ENCODE results near the gene YBX3.

YBX3 gene

GRCh38 chr12:10664499-10664898, 58.6 kb downstream of the YBX3 start:
- no peak for TF ChIP-seq CTCF (conservative IDR thresholded peaks at IDR 0.05; ENCODE audit: control insufficient read depth, insufficient read depth, low read depth, low read length)
- DNase-seq (ENCODE audit: low read depth): no peak
- no peak overlapping the region for H3K4me3 ChIP-seq (ENCODE audit: control insufficient read depth, low read depth, low read length)

DNA sequence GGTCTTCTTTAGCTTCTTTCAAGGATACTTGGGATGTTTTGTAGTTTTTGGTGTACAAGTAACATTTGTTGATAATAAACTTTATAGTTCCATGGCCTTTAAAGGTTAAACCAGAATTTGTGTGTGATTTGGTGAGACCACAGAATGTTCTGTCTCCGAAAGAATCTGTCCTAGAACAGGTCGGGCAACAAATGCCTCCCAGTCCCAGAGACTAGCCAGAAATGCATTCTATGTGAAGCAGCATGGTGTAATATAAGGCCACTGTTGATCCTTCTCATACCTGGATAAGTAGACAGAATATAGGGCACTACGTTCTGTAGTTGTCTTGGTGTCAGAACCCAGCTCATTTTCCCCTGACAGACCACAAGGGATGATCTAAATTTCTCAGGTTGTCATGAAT, 59.3 kb downstream of the YBX3 start:
- no peak for TF ChIP-seq CTCF (conservative IDR thresholded peaks at IDR 0.05; ENCODE audit: control insufficient read depth, insufficient read depth, low read depth, low read length)
- H3K4me3 ChIP-seq (ENCODE audit: control insufficient read depth, low read depth, low read length): no peak overlapping the region
- DNase-seq (ENCODE audit: low read depth): no peak

GRCh38 chr12:10661338-10661737, 61.8 kb downstream of the YBX3 start:
- no peak overlapping the region for H3K4me3 ChIP-seq (ENCODE audit: control insufficient read depth, low read depth, low read length)
- peak; percentile 67 for DNase-seq (ENCODE audit: low read depth)
- no peak for TF ChIP-seq CTCF (conservative IDR thresholded peaks at IDR 0.05; ENCODE audit: control insufficient read depth, insufficient read depth, low read depth, low read length)

DNA sequence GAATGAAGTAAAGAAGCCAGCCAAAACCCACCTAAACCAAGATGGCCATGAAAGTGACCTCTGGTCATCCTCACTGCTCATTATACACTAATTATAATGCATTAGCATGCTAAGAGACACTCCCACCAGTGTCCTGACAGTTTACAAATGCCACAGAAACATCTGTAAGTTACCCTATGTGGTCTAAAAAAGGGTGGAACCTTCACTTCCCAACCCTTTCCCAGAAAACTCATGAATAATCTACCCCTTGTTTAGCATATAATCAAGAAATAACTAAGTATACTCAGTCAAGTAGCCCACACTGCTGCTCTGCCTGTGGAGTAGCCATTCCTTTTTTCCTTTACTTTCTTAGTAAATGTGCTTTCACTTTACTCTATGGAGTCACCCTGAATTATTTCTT, 69.1 kb downstream of the YBX3 start:
- no peak for DNase-seq (ENCODE audit: low read depth)
- no peak for TF ChIP-seq CTCF (conservative IDR thresholded peaks at IDR 0.05; ENCODE audit: control insufficient read depth, insufficient read depth, low read depth, low read length)
- no peak overlapping the region for H3K4me3 ChIP-seq (ENCODE audit: control insufficient read depth, low read depth, low read length)

- no peak for DNase-seq (ENCODE audit: low read depth)
- TF ChIP-seq CTCF (conservative IDR thresholded peaks at IDR 0.05; ENCODE audit: control insufficient read depth, insufficient read depth, low read depth, low read length): no peak
- H3K4me3 ChIP-seq (ENCODE audit: control insufficient read depth, low read depth, low read length): no peak overlapping the region
These were observed 70.9 kb downstream of the YBX3 start for GRCh38 chr12:10652192-10652591.

All from fibroblast of mammary gland (primary cell).